ENCODE results near the gene SPAG7.
A peak's percentile ranks its signal among the peaks of the same experiment; 100 is the strongest.

The SPAG7 gene, protein sequence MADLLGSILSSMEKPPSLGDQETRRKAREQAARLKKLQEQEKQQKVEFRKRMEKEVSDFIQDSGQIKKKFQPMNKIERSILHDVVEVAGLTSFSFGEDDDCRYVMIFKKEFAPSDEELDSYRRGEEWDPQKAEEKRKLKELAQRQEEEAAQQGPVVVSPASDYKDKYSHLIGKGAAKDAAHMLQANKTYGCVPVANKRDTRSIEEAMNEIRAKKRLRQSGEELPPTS

DNA sequence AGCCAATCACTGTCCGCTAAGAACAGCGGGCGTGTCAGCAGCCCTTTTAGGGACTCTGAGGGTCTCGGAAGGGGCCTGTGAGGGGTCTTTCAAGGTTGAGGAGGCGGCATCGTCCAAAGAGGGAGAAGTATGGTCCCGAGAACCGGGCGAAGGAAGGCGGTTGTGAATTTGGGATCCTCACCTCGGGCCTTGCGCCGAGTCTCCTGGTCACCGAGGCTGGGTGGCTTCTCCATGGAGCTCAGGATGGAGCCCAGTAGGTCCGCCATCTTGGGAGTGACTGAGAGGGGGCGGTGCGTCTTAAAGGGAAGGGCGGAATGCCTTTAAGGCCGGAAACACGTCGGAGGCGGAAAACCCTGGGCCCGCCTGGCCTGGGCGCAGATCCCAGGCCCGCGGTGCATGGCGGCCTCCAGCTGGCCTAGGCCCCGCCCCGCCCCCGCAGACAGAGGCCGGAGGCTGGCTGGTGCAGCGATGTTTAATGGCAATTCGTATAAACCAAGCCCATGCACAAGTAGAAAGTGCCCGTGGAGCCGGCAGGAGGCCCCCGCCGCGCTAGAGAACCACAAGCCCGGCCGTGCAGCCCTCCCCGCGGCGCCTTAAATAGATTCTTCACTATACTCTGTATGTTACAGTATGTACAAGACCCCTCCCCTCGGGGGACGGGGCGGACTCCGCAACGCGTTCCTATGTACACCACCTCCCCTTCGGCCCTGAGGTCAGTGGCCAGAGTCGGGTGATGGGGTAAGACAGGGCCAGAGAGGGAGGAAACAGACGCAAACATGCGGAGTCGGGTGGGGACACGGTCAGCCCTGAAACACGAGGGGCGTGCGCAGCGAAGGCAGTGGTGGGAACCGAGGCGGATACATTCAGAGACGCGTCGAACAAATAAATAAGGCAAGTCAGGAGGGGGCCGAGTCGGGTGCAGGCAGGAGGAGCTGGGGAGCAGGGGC lies at the start of gene SPAG7:
SPAG7 (minus strand) TSS at position 279 of the 947 bp plus-strand sequence; CDS start at position 266, 13 bp downstream.
- DNase-seq: peak; percentile 99

DNA sequence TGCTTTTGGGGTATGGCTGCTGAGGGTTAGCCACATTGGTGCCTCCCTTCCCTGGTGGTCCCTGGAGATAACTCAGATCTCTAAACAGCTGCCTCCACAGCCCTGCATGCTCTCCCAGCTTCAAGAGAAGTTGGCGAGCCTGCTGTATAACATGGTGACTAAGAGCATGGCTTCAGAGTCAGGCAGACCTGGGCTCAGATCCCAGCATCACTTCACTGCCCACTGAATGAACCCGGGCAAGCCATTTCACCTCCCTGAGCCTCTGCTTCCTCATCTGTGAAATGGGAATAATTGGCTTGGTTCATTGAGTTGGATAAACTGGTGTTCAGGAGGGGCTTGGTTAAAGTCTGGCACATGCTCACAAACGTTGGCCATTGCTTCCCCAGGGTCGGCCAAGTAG lies 46.7 kb upstream of the SPAG7 start:
- no peak for DNase-seq

DNA sequence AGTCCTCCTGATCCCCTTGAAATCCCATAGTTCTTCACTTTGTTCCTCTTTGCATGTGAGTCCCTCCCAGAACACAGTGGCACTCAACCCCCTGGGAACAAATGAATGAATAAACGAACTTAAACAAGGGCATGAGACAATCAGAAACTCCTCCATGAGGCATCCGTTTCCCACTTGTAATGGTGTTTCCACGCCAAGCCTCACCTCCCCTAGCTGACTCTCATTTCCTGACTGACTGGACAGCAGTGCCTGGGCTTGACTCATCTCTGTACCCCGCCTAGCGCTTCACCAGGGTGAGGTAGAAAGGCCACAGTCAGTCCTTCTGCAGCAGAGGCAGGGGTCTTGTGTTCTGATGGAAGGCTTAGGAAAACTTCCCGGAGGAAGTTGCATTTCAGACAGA lies 44.3 kb upstream of the SPAG7 start:
- no peak for DNase-seq

DNA sequence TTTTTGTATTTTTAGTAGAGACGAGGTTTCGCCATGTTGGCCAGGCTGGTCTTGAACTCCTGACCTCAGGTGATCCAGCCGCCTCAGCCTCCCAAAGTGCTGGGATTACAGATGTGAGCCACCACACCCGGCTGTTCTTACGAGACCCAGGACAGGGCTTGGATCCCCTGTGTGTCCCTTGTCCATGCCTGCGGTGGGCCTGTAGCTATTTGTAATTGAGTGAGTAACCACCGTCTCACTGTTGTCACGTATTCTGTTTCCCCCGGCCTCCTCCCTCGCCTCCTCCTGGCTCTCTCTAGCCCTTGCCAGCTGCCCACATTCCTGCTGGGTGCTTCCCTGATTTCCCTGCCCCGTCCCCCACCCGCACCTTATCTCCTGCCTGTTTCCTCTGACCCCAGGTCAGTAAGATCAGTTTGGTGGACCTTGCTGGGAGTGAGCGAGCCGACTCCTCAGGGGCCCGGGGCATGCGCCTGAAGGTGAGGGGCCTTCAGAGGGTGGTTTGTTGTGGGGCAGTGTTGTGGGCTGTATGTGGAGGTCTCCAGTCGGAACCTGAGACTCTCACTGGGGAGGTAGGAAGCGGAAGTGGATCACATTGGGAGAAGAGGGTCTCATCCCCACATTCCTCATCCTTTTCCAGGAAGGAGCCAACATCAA lies 35.7 kb upstream of the SPAG7 start:
- no peak for DNase-seq

DNA sequence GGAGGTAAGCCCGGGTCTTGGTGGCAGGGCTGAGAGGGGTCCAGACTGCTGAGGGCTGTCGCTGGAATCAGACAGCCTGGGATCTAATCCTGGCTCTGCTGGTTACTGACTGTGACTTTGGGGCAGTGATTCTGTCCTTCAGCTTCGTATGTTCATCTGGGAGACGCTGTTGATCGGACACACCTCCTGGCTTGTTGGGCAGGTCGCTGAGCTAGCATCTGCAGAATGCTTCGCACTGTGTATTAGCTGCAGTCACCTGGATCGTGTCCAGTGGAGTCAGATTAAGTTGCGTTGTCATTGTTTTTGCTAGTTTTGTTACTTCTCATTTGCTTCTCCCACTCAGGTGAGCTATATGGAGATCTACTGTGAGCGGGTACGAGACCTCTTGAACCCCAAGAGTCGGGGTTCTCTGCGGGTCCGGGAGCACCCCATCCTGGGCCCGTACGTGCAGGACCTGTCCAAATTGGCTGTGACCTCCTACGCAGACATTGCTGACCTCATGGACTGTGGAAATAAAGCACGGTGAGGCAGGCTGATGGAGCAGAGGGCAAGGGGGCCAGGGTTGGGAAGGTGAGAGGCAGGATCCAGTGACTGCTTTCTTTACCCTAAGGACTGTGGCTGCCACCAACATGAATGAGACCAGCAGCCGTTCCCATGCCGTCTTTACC lies 34.6 kb upstream of the SPAG7 start:
- no peak for DNase-seq

DNA sequence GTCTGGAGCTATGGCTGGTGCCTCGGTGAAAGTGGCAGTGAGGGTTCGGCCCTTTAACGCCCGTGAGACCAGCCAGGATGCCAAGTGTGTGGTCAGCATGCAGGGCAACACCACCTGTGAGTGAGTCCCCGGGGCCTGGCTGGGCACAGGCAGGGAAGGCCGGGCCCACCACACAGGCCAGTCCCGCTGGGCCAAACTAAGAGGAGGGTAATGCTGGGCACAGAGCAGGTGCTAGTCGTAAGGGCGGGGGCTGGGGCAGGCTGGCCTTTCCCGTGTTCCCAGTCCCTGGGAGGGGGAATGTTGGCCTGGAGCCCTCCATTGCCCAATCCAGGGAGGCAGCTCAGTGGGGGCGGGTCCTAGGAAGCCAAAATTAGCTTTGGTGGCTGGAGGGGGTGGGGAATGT lies 32.6 kb upstream of the SPAG7 start:
- DNase-seq: no peak

DNA sequence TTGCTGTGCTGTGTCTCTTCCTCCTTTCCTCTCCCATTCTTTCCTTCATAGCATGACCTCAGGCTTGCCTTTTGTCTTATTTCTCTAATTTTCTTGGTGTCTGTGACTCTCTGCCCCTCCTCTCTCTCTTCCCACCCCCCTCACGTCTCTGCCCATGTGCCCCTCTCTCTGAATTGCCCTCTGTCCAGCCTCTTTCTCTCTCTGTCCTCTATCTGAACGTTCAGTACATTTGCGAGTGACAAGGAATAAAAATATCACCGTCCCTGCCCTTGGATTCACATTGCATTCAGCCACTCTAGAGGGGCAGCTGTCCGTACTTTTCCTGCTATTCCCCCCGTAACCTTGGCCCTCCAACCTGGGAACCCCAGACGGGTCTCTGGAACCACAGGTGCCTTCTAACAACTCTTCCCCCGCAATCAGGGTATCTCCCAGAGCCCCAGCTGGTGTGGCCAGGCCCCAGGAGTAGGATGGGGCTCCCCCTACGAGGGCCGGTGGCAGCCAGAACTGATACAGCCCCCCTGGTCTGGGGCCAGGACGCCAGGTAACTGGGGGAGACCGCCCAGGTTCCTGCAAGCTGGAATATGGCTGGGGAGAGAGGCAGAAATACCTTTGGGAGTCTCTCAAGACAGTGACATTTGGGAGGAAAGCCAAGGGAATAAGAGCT lies 31.9 kb upstream of the SPAG7 start:
- DNase-seq: no peak

DNA sequence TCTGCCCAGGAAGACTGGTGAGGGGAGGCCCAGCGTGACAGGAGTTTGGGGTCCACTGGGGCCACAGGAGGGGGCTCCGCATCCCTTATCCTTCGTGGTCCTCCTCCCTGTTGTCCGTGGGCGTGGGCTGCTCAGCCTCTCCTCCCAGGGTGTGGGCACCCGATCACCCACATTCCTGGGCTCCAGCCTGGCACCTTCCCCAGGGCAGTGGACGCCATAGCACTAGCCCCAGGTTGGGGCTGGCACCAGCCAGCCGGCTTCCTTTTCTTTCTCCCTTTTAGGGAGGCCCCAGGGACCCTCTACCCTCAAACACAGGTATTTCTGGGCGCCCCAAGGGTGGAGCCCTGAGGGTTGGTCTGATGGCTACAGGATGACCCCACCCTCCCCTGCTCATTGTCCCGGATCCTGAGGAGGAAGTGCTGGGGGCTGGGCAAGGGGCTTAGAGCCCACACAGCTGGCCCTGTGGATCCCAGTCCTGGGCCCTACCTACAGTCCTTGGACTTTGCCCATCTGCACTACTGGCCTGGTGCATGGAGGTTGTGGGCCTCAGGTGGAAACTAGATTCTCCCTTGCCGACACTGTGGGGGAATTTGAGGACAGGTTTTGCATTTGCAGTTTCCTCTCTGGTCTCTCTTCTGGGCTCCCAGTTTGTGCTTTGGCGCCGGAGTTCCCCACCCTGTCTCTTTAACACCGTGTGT lies 31.3 kb upstream of the SPAG7 start:
- DNase-seq: no peak

DNA sequence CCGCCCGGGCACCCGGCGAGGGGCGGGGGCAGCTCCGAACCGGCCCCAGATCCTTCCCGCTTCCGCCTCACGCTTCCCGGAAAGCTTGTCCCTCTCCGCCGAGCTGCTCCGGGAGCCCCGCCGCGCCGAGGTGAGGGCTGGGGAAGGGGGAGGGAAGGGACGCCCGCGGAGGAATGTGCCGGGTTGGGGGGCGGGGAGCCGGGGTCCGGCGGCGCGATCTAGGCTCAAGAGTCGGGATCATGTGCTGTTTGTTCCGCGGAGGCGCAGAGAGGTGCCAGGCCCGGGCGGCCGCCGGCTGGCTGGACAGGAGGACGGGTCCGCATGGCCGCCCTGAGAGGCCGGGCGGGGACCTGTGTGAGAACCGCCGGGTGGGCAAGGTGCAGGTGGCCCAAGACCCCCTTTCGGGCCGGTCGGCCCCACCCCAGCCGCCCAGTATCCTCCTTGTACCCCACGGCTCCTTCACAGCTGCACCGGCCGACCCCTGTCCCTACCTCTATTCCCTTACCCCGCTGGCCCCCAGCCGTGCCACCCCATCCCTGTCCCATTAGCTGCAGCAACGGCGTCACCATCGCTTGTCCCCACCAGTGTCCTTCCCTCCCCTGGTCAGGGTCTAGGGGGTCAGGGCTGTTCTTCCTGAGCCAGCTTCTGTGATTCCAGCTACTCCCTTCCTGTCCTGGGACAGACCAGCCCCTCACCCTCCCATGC lies 30.6 kb upstream of the SPAG7 start:
- peak; percentile 57 for DNase-seq

DNA sequence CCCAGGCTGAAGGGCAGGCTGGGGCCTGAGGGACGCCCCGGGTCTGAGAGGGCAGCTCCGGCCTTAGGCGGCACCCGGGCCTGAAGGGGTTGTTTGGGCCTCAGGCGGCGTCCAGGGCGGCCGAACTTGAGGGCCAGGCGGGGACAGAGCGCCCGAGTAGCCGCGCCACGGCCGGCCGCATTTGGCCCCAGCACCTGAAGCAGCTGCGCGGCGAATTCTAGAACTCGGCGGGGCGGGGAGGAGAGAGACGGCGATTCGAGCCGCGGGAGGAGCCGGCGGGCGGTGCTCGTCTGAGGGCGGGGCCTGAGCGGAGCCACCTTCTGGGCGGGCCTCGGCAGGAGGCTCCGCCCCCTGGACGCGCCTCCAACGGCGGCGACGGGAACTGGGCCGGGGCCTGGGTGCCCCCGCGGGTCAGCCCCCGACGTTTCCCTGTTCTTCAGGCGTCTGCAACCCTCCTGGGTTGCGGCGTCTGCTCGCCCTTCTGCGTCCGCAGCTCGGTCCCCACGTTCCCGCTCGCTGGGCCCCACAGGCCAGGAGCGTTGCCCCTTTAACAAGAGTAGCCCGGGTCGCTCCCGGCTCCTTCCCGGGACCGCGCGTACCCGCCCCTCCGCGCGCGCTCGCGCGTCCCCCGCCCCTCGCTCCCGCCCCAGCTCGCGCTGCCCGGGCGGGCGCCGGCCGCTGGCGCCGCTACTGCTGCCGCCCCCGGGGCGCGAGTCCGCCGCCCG lies 29.8 kb upstream of the SPAG7 start, which contains the start of the genes INCA1 and KIF1C:
INCA1 (minus strand) TSS at position 221 of the 725 bp plus-strand sequence. CDS start 3,085 bp downstream, outside the sequence.
KIF1C (plus strand) TSS at position 649 of the 725 bp plus-strand sequence. CDS start 2,297 bp downstream, outside the sequence.
- DNase-seq: peak; percentile 98

DNA sequence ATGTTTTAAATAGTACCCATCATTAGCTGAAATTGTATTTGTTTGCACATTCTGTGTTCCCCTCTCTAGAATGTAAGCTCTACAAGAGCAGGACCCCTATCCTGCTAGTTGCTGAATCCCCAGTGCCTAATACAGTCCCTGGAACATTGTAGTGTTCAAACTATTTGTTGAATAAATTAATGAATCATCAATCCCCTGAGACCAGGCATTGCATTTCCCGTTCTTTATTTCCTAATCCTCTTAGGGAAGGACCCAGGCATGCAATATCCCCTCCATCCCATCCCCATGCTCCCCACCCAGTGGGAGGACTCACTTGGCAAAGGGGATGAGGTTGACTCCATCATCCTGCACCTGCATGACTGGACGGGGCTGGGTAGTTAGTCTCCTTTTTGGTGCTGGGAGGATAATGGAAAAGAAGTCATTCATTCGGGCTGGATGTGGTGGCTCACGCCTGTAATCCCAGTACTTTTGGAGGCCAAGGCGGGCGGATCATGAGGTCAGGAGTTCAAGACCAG lies 26.5 kb upstream of the SPAG7 start:
- DNase-seq: no peak

DNA sequence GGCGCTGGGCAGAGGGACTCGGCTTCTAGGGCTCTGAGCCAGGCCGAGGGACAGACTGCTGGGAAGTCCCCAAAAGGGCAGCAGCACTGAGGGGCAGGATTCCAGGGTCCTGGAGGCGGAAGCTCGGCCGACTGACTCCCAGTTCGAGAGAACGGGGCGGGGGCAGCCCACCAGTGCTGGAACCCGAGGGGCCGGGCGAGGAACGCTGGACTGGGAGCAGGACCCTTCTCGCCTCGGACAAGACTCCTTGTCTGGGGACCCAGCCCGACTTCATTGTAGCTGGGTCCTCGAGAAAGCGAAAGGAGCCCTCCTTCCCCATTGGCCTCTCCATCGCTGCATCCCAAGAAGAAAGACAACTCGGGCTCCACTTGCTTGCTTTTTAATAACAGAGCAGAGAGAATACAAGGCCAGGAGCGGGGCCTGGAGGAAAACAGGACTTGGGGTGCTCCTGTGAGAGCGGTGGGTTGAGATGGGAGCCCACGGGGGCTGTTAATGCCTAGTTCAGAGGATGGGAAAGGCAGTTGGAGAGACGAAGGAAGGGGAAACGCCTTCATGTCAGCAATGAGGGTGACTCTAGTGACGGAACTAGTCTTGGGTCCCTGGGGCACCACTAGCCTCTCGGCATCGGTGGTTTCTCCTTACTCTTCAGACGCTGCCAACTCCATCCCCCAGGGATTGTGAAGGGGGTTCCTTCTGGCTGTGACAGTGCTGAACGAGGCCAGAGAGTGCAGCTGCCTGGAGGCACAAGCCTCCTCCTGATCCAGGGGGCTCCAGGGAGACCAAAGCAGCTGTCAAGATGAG lies 20.4 kb upstream of the SPAG7 start:
- peak; percentile 77 for DNase-seq

DNA sequence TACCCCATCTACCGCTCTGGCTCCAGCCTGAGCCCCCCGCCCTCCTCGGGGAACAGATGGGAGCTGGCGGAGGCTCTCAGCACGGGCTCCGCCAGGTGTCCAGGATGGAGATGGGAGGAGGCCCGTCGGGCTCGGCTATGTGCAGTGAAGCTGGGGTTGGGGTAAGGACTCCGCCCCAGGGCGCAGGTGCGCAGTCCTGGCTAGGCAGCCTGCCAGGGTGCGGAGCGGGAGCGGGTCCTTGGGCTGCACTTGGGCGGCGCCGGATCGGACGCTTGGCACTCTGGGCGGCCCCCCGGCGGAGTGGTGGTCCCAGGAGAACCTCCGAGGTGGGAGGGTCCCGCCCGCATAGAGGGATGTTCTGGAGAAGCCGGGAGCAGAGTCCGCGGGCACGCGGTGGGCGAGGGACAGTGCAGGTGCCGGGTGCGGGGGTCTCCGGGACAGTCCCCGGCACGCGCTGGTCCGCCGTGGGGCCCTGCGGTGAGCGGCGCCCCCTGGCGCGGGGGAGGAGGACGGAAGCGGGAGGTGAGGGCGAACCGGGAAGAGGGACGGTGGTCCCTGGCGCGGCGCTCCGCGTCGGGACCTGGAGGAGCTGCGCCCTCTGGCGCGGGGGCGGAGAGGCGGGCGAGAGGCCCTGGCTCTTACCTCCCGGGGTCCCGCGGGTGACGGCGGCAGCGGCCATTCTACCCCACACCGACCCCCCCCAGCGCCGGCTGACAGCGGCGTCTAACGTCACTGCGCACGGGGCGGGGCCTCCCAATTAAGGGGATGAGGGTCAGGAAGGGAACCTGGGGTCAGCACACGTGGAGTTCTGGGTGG lies 19.5 kb upstream of the SPAG7 start, which contains the start of gene CAMTA2:
CAMTA2 (minus strand) TSS at position 725 of the 816 bp plus-strand sequence. CDS start 1,453 bp downstream, outside the sequence.
- peak; percentile 98 for DNase-seq

DNA sequence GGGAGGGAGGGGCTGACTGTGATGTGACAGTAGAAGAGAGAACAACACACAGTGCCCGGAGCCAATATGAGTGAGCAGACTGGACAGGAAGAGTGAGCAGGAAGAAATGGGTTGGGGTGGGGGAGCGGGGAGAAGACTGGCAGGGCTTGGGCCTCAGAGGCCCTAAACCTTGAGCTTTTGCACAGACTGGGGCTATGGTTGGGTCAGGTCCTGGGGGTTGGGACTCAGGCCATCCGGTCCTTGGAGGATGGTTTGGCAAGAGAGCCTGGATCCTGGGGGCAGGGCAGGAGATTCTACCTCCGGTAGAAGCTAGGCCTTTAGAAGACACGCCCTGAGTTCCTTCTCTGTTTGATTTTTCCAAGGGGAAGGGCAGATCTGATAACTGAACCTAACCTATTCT lies 18.8 kb upstream of the SPAG7 start:
- peak; percentile 67 for DNase-seq

DNA sequence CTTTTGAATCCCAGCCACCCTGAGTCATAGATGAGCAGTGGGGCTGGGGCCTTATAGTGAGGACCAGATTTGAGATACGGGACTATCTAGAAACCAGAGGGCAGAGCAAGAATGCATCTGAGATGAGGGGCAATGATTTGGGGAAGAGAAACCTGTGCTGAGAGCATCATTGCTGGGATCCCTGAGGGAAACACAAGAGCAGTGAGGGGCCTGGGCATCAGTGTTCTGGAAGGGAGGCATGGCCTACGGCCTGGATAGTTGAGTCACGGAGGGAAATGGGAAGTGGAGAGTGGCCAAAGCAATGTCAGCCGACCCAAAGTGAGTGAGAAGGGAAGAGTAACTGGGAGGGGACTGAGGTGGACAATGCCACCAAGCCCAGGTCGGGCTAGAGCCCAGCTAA lies 14.7 kb upstream of the SPAG7 start:
- no peak for DNase-seq

DNA sequence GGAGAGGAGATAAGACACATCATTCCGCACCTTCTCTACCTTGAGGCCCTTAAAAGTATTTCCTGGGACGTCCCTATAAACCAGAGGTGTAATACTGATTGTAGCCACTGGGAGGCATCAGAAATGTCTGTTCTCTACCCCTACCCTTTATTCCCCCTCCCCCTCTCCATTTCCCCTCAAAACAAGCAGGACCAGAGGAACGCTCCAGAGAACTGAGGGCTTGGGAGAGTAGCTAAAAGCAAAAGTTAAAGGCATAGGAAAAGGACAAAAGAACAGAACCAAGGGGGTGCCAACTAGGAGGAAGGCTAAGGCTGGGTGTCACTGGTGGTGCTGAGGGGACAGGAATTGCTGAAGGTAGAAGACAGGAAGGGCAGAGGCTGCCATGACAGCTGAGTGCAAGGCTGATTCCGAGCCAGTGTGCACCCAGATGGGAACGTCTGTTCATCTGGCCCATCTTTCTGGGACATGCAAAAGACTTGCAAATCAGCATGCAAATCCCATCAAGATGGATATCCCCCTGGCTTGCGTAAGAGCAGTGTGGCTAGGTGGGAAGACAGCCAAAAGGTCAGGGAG lies 13.1 kb upstream of the SPAG7 start:
- peak; percentile 85 for DNase-seq

DNA sequence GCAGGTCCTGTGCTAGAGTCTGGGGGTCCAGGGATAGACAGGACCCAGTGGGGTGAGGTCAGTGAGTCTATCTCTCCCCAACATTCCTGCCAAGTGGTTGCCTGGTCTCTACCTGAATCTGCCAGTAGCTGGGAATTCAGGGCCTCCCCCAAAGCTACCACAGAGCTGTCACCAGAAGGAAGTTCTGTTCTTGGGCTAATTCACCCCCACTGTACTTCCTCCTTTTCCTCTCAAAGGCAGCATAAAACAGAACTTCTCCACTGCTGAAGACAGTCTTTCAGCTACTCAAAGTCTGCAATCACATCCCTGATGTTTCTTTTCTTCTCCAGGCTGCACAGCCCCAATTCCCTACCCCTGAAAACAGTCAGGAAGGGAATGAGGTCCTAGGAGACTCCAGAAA lies 11.1 kb upstream of the SPAG7 start:
- DNase-seq: peak; percentile 41
